Neural progenitor cell (in vitro differentiated cells): ENCODE data around the gene ATP1A3.
"Not testable (repeated sequence)": the region's sequence is repeated elsewhere in the genome, so short reads cannot be mapped to it uniquely, and the experiment has no call there.

Experiments used
- CTCF ChIP-seq: fragments of 200-600 bp; sonication (generic); IDR thresholded peaks from 2 replicates; pipeline ENCODE4 v1.5.1; 2017; ENCODE audit warnings: antibody characterized with exemption, mild to moderate bottlenecking
- EZH2 ChIP-seq: fragments of 200-600 bp; sonication (generic); IDR thresholded peaks from 2 replicates; pipeline ENCODE4 v1.6.1; 2017; ENCODE audit warnings: antibody characterized with exemption, mild to moderate bottlenecking, moderate library complexity
- EZH2phosphoT487 ChIP-seq: fragments of 200-600 bp; sonication (generic); IDR thresholded peaks from 2 replicates; pipeline ENCODE4 v1.6.1; 2017; ENCODE audit warnings: antibody characterized with exemption

DNA sequence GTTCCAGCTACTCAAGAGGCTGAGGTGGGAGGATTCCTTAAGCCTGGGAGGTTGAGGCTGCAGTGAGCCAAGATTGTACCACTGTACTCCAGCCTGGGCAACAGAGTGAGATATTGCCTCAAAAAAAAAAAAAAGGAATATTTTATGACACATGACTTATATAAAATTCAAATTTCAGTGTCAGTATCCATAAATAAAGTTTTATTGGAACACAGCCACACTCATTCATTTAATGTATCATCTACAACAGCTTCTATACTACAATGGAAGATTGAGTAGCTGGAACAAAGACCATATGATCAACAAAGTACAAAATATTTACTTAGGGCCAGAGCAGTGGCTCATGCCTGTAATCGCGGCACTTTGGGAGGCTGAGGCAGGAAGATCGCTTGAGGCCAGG, 18.7 kb upstream of the ATP1A3 start:
- not testable (repeated sequence) for TF ChIP-seq EZH2phosphoT487, EZH2, CTCF
